ENCODE measurements around the gene SURF6. TPM values are rescaled to one million over a fixed set of nuclear protein-coding genes. Genes with fewer than 3 reads are reported as not detected.

SURF6 gene
- total and polyA plus RNA-seq, 2 of the 8 experiments (the other 6 are each of a cell fraction or from before 2014, with no cell fraction given), result 6.1 to 23.7 TPM

DNA sequence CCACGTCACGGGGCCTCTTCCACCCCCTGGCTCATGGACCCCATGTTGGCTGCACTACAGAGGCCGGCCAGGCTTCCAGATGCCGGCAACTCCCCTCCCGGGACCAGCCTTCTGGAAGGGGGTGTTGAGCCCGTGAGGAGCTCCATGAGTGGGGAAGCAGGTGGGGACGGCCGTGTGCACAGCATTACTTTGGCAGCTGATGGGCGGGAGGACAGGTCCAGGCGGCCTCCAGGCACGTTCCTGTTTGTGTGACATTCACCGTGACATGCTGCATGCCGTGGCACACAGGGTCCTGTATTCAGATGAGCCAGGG, 31.9 kb downstream of the SURF6 start:
- H2BK5ac ChIP-seq (ENCODE audit: low read depth, low read length), result no peak overlapping the region
- no peak overlapping the region for H2BK15ac ChIP-seq (ENCODE audit: low read length)
- H3K18ac ChIP-seq (ENCODE audit: extremely low read depth, low read length), result no peak overlapping the region
- H3K4me2 ChIP-seq (ENCODE audit: insufficient read depth in 1 of 2, low read depth in 2 of 2, low read length in 2 of 2), result no peak overlapping the region
- no peak overlapping the region for H2AK5ac ChIP-seq (ENCODE audit: low read depth, low read length)
- no peaks in the 10 kb centered on the region; a peak in 1 of 7 replicates for H3K27me3 ChIP-seq (replicated peaks in 1 of 4; ENCODE audit: control insufficient read depth in 3 of 4, extremely low read depth in 1 of 4, insufficient read depth in 3 of 4, low read length in 3 of 4)
- H3K36me3 ChIP-seq (ENCODE audit: control insufficient read depth in 2 of 4, insufficient read depth in 4 of 4, low read length in 3 of 4), result no peaks in the 10 kb centered on the region
- no peaks in the 10 kb centered on the region for H4K20me1 ChIP-seq (replicated peaks in 1 of 2; ENCODE audit: control insufficient read depth in 1 of 2, insufficient read depth in 2 of 2, low read length in 2 of 2)
- no peak overlapping the region for H3K9ac ChIP-seq (replicated peaks in 1 of 4; ENCODE audit: extremely low read depth in 1 of 4, low read depth in 3 of 4, low read length in 3 of 4)
- no peak overlapping the region for H2BK12ac ChIP-seq (ENCODE audit: low read depth, low read length)
- H2AFZ ChIP-seq (ENCODE audit: low read length), result no peak overlapping the region
- no peak overlapping the region for H4K8ac ChIP-seq (ENCODE audit: extremely low read depth, insufficient read depth, low read length)
- ChIA-PET POLR2A (ENCODE audit: partially characterized antibody) (interaction anchor here (1.4 kb wide), 1 partner anchor 44 kb away, joined by 4 read pairs; the partner anchor contains the start of genes MED22 and RPL7A), CTCF (ENCODE audit: partially characterized antibody) (interaction anchor here (1.4 to 1.5 kb wide), 2 partner anchors 21 to 116 kb away, joined by 4 to 12 read pairs; no protein-coding TSS in a partner anchor)
- FAIRE-seq (no peak), DNase-seq (ENCODE audit: low read depth in 1 of 2, low spot score in 2 of 2) (no peak)
- no peak overlapping the region for H3K4ac ChIP-seq (replicated peaks; ENCODE audit: insufficient read length, low read depth, low read length)
- H4K91ac ChIP-seq (replicated peaks; ENCODE audit: insufficient read length, low read length), result no peak overlapping the region
- H3K4me1 ChIP-seq (replicated peaks in 1 of 4; ENCODE audit: control insufficient read depth in 3 of 4, insufficient read depth in 4 of 4, low read length in 3 of 4), result no peaks in the 10 kb centered on the region
- WGBS, 2 experiments (ENCODE audit: extremely low coverage in 1 of 2, insufficient coverage in 1 of 2, insufficient read length in 1 of 2, insufficient replicate concordance in 2 of 2, low coverage in 1 of 2, low lambda C conversion rate in 2 of 2, missing lambda C conversion rate in 1 of 2), result 84% methylated on average over 12 of the region's 13 CpGs; no CpG with 5 or more reads in 1 of the 2 experiments
- no peak overlapping the region for H4K5ac ChIP-seq (ENCODE audit: insufficient read length, low read depth, low read length)
- H3K23me2 ChIP-seq (ENCODE audit: low read depth, low read length), result no peaks in the 10 kb centered on the region
- no peak overlapping the region for H3K27ac ChIP-seq (ENCODE audit: low read depth, low read length)
- no peak overlapping the region for H3K14ac ChIP-seq (ENCODE audit: insufficient read length)
- no peaks in the 10 kb centered on the region for H3K9me3 ChIP-seq (ENCODE audit: insufficient read depth in 2 of 2, low read depth in 1 of 2, low read length in 1 of 2)
- no peaks in the 10 kb centered on the region for H3K79me2 ChIP-seq (ENCODE audit: control insufficient read depth in 1 of 2, insufficient read depth in 2 of 2, low read length in 2 of 2)
- no peak overlapping the region for H3K56ac ChIP-seq (replicated peaks; ENCODE audit: insufficient read length, low read depth, low read length)
- no peak overlapping the region for H3K4me3 ChIP-seq (ENCODE audit: extremely low read depth in 1 of 4, insufficient read depth in 2 of 4, low read depth in 3 of 4, low read length in 4 of 4)
- H2BK20ac ChIP-seq (ENCODE audit: low read length), result no peak overlapping the region
- H2BK120ac ChIP-seq (replicated peaks; ENCODE audit: low read depth, low read length), result no peak overlapping the region
- H3K23ac ChIP-seq (ENCODE audit: insufficient read length), result no peak overlapping the region
- no peaks in the 10 kb centered on the region for H3K79me1 ChIP-seq (ENCODE audit: low read depth, low read length)
- TF ChIP-seq POLR2A (IDR thresholded peaks at IDR 0.05; ENCODE audit: control extremely low read depth in 1 of 2, low read depth in 2 of 2, low read length in 2 of 2) (no peak), NANOG (IDR thresholded peaks at IDR 0.05; ENCODE audit: insufficient read depth, low read depth, low read length, poor library complexity, severe bottlenecking) (no peak), YY1 (IDR thresholded peaks at IDR 0.05; ENCODE audit: low read depth, low read length) (no peak), RXRA (IDR thresholded peaks at IDR 0.05; ENCODE audit: insufficient read depth, low read depth, low read length) (no peak), PHF8 (conservative IDR thresholded peaks at IDR 0.05; ENCODE audit: low read depth, low read length) (no peak), CHD1 (IDR thresholded peaks at IDR 0.05; ENCODE audit: low read depth, low read length) (no peak), RNF2 (IDR thresholded peaks at IDR 0.05; ENCODE audit: borderline replicate concordance, low read depth, low read length, missing control alignments, poor library complexity, severe bottlenecking) (no peak), EZH2 (IDR thresholded peaks at IDR 0.05; ENCODE audit: low read depth, low read length, severe bottlenecking) (no peak), JUN (IDR thresholded peaks at IDR 0.05; ENCODE audit: low read depth, low read length) (no peak)
- TF ChIP-seq, protein P1, sequence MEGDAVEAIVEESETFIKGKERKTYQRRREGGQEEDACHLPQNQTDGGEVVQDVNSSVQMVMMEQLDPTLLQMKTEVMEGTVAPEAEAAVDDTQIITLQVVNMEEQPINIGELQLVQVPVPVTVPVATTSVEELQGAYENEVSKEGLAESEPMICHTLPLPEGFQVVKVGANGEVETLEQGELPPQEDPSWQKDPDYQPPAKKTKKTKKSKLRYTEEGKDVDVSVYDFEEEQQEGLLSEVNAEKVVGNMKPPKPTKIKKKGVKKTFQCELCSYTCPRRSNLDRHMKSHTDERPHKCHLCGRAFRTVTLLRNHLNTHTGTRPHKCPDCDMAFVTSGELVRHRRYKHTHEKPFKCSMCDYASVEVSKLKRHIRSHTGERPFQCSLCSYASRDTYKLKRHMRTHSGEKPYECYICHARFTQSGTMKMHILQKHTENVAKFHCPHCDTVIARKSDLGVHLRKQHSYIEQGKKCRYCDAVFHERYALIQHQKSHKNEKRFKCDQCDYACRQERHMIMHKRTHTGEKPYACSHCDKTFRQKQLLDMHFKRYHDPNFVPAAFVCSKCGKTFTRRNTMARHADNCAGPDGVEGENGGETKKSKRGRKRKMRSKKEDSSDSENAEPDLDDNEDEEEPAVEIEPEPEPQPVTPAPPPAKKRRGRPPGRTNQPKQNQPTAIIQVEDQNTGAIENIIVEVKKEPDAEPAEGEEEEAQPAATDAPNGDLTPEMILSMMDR (IDR thresholded peaks at IDR 0.05; ENCODE audit: control extremely low read depth in 1 of 3, insufficient read depth in 1 of 3, low read depth in 1 of 3, low read length in 3 of 3), result no peak
- TF ChIP-seq, protein P2, sequence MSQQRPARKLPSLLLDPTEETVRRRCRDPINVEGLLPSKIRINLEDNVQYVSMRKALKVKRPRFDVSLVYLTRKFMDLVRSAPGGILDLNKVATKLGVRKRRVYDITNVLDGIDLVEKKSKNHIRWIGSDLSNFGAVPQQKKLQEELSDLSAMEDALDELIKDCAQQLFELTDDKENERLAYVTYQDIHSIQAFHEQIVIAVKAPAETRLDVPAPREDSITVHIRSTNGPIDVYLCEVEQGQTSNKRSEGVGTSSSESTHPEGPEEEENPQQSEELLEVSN (IDR thresholded peaks at IDR 0.05), result no peak
